Measurements from ENCODE around the gene PRRC1.
"Not testable (repeated sequence)": the region's sequence is repeated elsewhere in the genome, so short reads cannot be mapped to it uniquely, and the experiment has no call there.

DNA sequence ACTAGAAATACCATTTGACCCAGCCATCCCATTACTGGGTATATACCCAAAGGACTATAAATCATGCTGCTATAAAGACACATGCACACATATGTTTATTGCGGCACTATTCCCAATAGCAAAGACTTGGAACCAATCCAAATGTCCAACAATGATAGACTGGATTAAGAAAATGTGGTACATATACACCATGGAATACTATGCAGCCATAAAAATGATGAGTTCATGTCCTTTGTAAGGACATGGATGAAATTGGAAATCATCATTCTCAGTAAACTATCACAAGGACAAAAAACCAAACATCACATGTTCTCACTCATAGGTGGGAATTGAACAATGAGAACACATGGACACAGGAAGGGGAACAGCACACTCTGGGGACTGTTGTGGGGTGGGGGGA is 27.8 kb downstream of the PRRC1 start:
- TF ChIP-seq, protein P1, sequence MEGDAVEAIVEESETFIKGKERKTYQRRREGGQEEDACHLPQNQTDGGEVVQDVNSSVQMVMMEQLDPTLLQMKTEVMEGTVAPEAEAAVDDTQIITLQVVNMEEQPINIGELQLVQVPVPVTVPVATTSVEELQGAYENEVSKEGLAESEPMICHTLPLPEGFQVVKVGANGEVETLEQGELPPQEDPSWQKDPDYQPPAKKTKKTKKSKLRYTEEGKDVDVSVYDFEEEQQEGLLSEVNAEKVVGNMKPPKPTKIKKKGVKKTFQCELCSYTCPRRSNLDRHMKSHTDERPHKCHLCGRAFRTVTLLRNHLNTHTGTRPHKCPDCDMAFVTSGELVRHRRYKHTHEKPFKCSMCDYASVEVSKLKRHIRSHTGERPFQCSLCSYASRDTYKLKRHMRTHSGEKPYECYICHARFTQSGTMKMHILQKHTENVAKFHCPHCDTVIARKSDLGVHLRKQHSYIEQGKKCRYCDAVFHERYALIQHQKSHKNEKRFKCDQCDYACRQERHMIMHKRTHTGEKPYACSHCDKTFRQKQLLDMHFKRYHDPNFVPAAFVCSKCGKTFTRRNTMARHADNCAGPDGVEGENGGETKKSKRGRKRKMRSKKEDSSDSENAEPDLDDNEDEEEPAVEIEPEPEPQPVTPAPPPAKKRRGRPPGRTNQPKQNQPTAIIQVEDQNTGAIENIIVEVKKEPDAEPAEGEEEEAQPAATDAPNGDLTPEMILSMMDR (IDR thresholded peaks at IDR 0.05; ENCODE audit: poor library complexity), result not testable (repeated sequence)
- TF ChIP-seq EZH2 (IDR thresholded peaks at IDR 0.05; ENCODE audit: borderline replicate concordance); EZH2phosphoT487 (IDR thresholded peaks at IDR 0.05; ENCODE audit: low read depth, severe bottlenecking, unreplicated experiment): not testable (repeated sequence)

All from hepatocyte (in vitro differentiated cells).